Adrenal gland (tissue), 12 donors: ENCODE measurements around the gene OR10C1. TPM values are rescaled to one million over a fixed set of nuclear protein-coding genes. Genes with fewer than 3 reads are reported as not detected.

Experiments used
- DNase-seq, 7 donors: peaks; one replicate each; pipeline ENCODE4 v3.0.0-alpha.2; 2019 to 2020
- H3K27ac ChIP-seq, 5 donors: fragments of 200-600 bp; sonication (generic) in 4 of 5; 1 replicate in 3 of 5; 2 replicates in 2 of 5; pipeline versions ENCODE4 v1.5.1 to v1.8.0; 2016 to 2020; ENCODE audit warnings: mild to moderate bottlenecking in 1 of 5
- H3K27me3 ChIP-seq: fragments of 200-600 bp; 2 replicates; pipeline ENCODE4 v1.8.0; 2021
- H3K36me3 ChIP-seq, 2 donors: fragments of 200-600 bp; replicated peaks in 1 of 2; 1 replicate in 1 of 2; 2 replicates in 1 of 2; pipeline versions ENCODE4 v1.5.1 to v1.8.0; 2018 to 2022
- H3K4me1 ChIP-seq, 2 donors: fragments of 200-600 bp; replicated peaks in 1 of 2; 1 replicate in 1 of 2; 2 replicates in 1 of 2; pipeline versions ENCODE4 v1.5.1 to v1.8.0; 2018 to 2021
- H3K4me3 ChIP-seq, 4 donors: fragments of 200-600 bp; sonication (generic) in 3 of 4; one replicate each; pipeline ENCODE4 v1.5.1; 2016 to 2018
- H3K9me3 ChIP-seq, 3 donors: fragments of 200-600 bp; sonication (generic) in 1 of 3; replicated peaks in 1 of 3; 1 replicate in 2 of 3; 2 replicates in 1 of 3; pipeline versions ENCODE4 v1.5.1 to v1.8.0; 2016 to 2021
- POLR2A ChIP-seq, 2 donors: fragments of 450-650 bp; IDR thresholded peaks; one replicate each; pipeline ENCODE4 v1.6.1; 2017; ENCODE audit warnings: antibody characterized with exemption in 2 of 2, mild to moderate bottlenecking in 2 of 2, moderate library complexity in 1 of 2
- WGBS, 4 donors: extraction: QIAGEN DNeasy Blood & Tissue Kit in 2 of 4; methylation state at CpG; one replicate each; pipeline versions ENCODE4 v1.1.5 to v1.1.7; 2013 to 2017; 5-methylcytosine and 5-hydroxymethylcytosine counted together
- intact Hi-C, 2 donors: fragments of 100-400 bp; cut with DNase I; formaldehyde crosslinking; loops; one replicate each; pipeline versions ENCODE4 v1.14.1 to v1.15.0; 2022 to 2023
- polyA plus RNA-seq, 3 donors: library from polyadenylated mRNA; stranded (reverse); fragments of 200-250 nt in 2 of 3; fragments of 350-450 nt in 1 of 3; fragmentation: Illumina TruSeq in 1 of 3; extraction: RNeasy Lipid Tissue Mini Kit (QIAGEN cat#74804) in 1 of 3; gene quantifications; one replicate each; pipeline ENCODE4 v1.2.3, GENCODE V29; 2013 to 2014
- total RNA-seq, 9 donors: library from RNA; depleted of rRNA in 4 of 9; stranded (reverse); fragments of >200 nt in 4 of 9; fragments of 120-200 nt in 1 of 9; fragmentation: NEBNext Ultra II Directional in 1 of 9; extraction: Animal tissue kit (Norgen Biotek cat#: 25700) in 1 of 9; gene quantifications; one replicate each; pipeline versions ENCODE4 v1.1.0 to v1.2.4, GENCODE V29; 2013 to 2023
- TF ChIP-seq, protein P1 (sequence below), 6 experiments: fragments of 450-650 bp in 4 of 6; fragments of 200-600 bp in 2 of 6; sonication (generic) in 1 of 6; IDR thresholded peaks; 1 replicate in 5 of 6; 2 replicates in 1 of 6; pipeline versions ENCODE4 v1.5.1 to v1.8.0; 2016 to 2021; ENCODE audit warnings: antibody characterized with exemption in 6 of 6, mild to moderate bottlenecking in 2 of 6, moderate library complexity in 1 of 6
- donor health status: healthy with polysubstance abuse.
- donor health status: Bipolar disorder and iron deficiency.
- donor health status: DM: yes; HTN: yes; CAD: no.
- donor health status: DM: no; HTN: no; CAD: no.
- donor health status: DM: no; HTN: no; CAD: no.
- donor health status: DM: yes; HTN: yes; CAD: no.

Gene OR10C1
- total and polyA plus RNA-seq, 12 donors, result not detected

DNA sequence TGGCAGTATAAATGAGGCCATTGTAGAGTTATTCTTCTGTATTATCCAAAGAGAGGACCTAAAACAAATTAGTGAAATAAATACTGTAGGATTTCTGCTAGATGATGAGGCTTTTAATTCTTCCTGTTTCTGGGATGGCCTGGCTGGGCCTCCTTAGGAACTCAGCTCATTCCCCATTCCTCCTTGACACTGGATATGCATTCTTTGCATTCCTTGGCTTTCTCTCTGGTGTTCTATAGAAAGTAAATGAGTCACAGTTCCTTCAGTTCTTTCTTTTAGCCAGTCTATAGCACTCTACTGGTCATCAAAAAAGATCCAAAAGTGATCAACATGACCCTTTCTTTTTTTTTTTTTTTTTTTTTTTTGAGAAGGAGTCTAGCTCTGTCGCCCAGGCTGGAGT is 8.6 kb downstream of the OR10C1 start:
- no peaks in the 10 kb centered on the region for H3K36me3 ChIP-seq
- DNase-seq, result no peak
- H3K4me3 ChIP-seq, result no peak overlapping the region
- no peak overlapping the region for H3K27ac ChIP-seq
- WGBS, 4 donors, result 67 to 90% (median 81%) methylated on average over 1 of the region's 1 CpG
- TF ChIP-seq, protein P1, sequence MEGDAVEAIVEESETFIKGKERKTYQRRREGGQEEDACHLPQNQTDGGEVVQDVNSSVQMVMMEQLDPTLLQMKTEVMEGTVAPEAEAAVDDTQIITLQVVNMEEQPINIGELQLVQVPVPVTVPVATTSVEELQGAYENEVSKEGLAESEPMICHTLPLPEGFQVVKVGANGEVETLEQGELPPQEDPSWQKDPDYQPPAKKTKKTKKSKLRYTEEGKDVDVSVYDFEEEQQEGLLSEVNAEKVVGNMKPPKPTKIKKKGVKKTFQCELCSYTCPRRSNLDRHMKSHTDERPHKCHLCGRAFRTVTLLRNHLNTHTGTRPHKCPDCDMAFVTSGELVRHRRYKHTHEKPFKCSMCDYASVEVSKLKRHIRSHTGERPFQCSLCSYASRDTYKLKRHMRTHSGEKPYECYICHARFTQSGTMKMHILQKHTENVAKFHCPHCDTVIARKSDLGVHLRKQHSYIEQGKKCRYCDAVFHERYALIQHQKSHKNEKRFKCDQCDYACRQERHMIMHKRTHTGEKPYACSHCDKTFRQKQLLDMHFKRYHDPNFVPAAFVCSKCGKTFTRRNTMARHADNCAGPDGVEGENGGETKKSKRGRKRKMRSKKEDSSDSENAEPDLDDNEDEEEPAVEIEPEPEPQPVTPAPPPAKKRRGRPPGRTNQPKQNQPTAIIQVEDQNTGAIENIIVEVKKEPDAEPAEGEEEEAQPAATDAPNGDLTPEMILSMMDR (IDR thresholded peaks at IDR 0.05), result no peak
- TF ChIP-seq POLR2A (IDR thresholded peaks at IDR 0.05), result no peak
- H3K27me3 ChIP-seq, result peaks cover 4% of the 10 kb centered on the region
- H3K9me3 ChIP-seq, result no peaks in the 10 kb centered on the region
- intact Hi-C loops, result no loop called here
- H3K4me1 ChIP-seq, result no peaks in the 10 kb centered on the region

DNA sequence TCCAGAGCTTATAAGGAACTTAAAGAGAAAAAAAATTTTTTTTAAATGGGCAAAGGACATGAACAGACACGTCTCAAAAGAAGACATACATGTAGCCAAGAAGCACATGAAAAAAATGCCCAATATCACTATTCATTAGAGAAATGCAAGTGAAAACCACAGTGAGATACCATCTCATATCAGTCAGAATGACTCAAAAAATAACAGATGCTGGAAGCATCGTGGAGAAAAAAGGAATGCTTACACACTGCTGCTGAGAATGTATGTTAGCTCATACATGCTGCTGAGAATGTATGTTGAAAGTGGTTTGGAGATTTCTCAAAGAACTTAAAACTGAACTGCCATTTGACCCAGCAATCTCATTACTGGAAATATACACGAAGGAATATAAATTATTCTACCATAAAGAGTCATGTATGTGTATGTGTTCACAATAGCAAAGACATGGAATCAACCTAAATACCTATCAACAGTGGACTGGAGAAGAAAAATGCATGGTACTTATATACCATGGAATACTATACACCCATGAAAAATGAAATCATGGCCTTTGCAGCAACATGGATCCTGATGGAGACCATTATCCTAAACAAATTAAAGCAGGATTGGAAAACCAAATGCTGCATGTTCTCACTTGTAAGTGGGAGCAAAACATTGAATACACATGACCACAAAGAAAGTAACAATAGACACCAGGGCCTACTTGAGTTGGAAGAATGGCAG is 12.5 kb downstream of the OR10C1 start:
- no peaks in the 10 kb centered on the region for H3K4me1 ChIP-seq
- H3K27ac ChIP-seq, result no peak overlapping the region
- no peak for DNase-seq
- 63 to 77% (median 71%) methylated on average over 3 of the region's 3 CpGs for WGBS, 4 donors
- no peak overlapping the region for H3K4me3 ChIP-seq
- peaks cover 4% of the 10 kb centered on the region for H3K27me3 ChIP-seq
- H3K36me3 ChIP-seq, result no peaks in the 10 kb centered on the region
- no peak for TF ChIP-seq POLR2A (IDR thresholded peaks at IDR 0.05)
- TF ChIP-seq, protein P1 (IDR thresholded peaks at IDR 0.05), result no peak
- H3K9me3 ChIP-seq, result no peaks in the 10 kb centered on the region
- intact Hi-C loops, result no loop called here

DNA sequence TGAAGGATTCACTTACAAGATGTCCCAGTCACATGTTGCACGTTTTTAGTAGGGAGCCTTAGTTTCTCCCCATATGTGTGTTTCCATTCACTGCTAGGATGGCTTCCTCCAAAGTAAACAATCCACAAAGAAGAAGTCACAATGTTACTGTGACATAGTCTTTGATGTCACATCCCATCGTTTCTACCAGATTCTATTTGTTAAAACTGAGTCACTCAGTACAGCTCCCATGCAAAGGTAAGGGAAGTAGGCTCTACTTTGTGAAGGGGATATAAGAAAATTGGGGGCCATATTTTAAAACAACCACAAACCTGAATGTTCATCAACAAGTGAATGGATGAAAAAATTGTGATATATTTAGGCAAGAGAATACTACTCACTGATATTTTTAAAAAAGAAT is 17.9 kb downstream of the OR10C1 start, which contains the start of the genes OR11A1 and OR2H1:
Gene OR11A1, minus strand, starts transcription at position 101 of the 400 bp plus-strand sequence. CDS start 29,430 bp downstream, outside the sequence.
Gene OR2H1, plus strand, starts transcription at position 185 of the 400 bp plus-strand sequence. CDS start 4,615 bp downstream, outside the sequence.
- TF ChIP-seq, protein P1 (IDR thresholded peaks at IDR 0.05), result no peak
- no peak for TF ChIP-seq POLR2A (IDR thresholded peaks at IDR 0.05)
- intact Hi-C loops, result no loop called here
- WGBS, 4 donors, result 46 to 60% (median 54%) methylated on average over 2 of the region's 2 CpGs

DNA sequence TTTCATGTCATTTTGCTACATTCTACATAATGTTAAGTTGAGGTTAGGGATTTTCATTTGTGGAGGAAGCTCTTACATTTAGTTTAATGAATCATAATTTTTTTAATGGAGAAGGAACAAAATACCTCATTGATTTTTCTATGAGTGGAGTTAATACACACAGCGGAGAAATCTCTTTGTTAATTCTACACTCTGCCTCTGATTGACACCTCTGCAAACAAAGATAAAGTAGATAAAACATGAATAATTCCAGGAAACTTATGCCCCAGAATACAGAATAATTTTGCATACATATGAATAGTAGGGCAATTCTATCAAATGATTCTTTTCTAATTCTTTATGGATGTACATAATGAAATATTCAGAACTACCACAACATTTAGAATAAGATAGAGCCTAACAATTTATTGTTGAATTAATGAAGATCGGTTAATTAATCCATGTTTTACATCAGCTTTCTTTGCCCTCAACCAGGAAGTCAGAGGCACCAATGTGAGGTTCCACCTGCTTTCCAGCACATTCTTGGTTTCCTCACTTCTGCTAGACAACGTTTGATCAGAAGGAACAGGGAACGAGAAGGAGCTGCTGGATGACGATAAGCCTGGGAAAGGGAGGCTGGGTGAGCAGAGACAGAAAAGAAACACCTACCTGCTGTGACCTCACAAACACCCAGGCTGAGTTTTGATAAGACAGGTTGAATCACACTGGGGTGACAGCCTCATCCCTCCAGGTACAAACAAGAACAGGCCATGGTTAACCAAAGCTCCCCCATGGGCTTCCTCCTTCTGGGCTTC is 22.1 kb downstream of the OR10C1 start:
- no peak for DNase-seq
- intact Hi-C loops, result no loop called here
- TF ChIP-seq POLR2A (IDR thresholded peaks at IDR 0.05), result no peak
- TF ChIP-seq, protein P1 (IDR thresholded peaks at IDR 0.05), result no peak
- no peaks in the 10 kb centered on the region for H3K27me3 ChIP-seq
- H3K4me3 ChIP-seq, result no peak overlapping the region
- H3K9me3 ChIP-seq, result no peaks in the 10 kb centered on the region
- H3K4me1 ChIP-seq, result no peaks in the 10 kb centered on the region
- no peak overlapping the region for H3K27ac ChIP-seq
- no peaks in the 10 kb centered on the region for H3K36me3 ChIP-seq
- WGBS, 4 donors, result 77 to 88% (median 86%) methylated on average over 5 of the region's 5 CpGs

More for the DNA sequence above, 17.9 kb downstream of the OR10C1 start, which contains the start of the genes OR11A1 and OR2H1:
- Histone ChIP-seq H3K36me3 (no peaks in the 10 kb centered on the region), H3K4me1 (no peaks in the 10 kb centered on the region), H3K27me3 (no peaks in the 10 kb centered on the region), H3K27ac (no peak within 1 kb of the TSS), H3K9me3 (no peaks in the 10 kb centered on the region), H3K4me3 (no peak within 1 kb of the TSS)
- DNase-seq, result no peak
